ENCODE data around the gene CSF2.

The CSF2 gene

GRCh38 chr5:132054697-132055440 is 18.7 kb upstream of the CSF2 start:
- no peak for DNase-seq (ENCODE audit: low read depth in 2 of 2)

DNA sequence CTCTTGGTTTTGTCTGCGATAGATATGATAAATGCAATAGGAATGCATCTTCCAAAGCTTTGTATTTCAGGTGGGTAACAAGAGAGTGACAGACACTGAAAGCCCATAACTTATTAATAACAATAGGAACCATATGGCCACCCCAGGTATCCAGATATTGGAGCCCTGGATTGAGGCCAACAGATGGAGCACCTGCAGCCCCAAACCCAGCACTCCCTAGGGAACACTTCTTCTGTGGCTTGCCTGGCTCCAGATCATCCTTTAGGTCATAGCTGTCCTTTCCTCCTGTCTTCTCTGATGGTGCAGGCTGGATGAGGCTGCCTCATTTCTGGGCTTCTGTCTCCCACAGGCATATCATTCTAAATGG is 18.2 kb upstream of the CSF2 start:
- DNase-seq (ENCODE audit: low read depth in 2 of 2) = no peak

DNA sequence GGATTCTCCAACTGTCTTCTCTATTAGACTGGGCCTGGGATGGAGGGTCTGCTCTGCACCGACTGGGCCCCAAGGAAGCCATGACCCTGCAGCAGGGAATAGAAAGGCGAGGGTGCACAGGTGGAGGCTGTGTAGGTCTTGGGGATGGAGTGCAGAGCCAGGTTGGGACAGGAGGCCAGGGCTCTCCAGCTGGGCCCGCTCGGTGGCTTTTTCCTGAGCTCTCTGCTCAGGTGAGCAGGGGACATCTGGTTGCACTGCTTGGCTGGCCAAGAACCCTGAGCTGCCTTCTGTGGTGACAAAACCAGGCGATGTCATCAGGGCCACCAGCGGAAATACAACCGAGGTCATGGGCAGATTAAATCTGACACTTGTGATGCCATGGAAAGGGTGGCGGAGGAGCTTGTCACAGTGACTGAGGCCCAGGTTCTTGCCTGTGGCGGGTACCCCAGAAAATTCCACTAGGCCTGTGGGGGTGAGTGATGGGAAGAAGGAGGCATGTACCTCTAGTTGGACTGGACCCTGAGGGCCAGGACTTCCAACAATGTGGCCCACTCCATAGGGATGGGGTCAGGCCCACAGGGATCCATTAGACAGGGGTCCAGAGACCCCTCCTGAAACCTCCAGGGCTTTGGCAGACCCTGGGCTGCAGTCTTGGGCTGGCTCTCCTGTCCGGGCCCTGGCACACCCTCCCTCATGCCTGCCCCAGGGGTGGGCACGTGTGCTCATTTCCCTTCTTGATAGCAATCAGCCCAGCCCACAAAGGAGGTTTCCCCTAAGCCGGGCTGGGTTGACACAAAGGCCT is 17.6 kb upstream of the CSF2 start:
- DNase-seq (ENCODE audit: low read depth in 2 of 2) = peak in 1 of 2 donors; percentile 40

DNA sequence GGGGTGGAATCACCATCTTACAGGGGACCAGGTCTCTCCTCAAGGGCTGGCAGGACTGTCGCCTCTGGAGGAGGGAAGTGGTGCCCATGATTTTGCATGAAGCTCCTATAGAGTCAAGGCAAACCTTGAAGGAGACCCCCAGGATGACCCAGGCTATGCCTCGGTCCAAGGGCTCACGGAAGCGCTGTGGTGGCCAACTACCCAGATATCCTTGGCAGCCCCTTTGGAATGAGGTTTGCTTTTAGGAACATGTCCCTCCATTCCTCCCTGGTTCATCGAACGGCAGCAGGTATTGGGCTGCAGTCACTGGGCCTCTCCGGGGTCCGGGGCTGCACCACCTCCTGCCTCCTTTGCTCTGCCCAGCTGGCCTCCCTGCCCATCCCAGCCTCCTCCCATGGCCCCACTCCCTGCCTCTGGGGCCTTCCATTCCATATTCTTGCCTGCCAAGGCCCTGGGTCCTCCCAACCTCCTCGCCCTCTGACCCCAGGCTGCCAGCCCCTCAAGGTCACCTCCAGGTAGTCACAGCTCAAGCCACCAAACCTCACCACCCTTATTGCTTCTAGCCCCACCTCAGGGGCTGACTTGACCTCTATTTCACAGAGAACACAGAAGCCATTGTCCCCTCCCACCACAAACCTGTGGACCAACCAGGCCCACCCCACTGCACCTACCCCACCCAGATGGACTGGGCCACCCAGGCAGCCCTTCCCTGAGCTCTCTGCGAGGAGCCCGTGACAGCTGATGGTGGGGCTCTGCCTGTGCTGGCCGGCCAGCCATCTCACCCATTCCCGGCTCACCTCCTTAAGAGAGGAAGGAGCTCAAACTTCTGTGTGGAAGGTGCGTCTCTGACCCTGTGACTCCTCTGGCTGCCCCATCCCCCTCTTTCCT is 16.7 kb upstream of the CSF2 start:
- DNase-seq (ENCODE audit: low read depth in 2 of 2) = no peak

DNA sequence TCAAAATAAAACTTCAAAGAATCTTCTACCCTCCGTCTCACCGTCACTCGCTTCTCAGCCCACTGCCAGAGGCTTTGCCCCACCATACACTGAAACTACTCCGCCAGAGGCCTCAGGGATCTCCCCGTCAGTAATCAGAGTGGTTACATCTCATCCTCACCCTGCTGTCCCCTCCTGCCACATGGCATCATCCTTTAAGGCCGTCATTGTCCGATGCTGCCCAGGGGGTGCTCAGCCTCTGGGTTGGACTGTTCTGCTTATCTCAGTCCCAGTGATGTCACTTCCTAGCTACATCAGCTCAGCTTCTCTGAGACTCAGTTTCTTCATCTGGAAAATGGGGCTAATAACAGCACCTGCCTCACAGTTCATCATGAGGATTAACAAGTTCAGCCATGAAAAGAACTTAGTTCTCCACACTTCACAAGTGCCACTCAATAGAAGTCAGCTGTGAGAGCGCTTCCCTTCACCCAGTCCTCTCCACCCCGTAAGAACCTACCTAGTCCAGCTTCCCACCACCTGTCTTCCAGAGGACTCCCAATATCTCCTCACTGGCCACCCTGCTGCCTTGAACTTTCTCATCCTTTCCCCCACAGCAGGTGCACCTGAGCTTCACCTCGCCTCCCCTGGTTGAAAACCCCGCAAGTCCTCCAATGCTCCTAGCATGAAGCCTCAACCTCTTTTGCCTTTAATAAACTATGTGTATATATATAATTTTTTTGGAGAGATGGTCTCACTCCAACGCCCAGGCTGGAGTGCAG is 15.9 kb upstream of the CSF2 start:
- no peak for DNase-seq (ENCODE audit: low read depth in 2 of 2)

- no peak for DNase-seq (ENCODE audit: low read depth in 2 of 2)
Observed at GRCh38 chr5:132058646-132059042, 14.9 kb upstream of the CSF2 start.

DNA sequence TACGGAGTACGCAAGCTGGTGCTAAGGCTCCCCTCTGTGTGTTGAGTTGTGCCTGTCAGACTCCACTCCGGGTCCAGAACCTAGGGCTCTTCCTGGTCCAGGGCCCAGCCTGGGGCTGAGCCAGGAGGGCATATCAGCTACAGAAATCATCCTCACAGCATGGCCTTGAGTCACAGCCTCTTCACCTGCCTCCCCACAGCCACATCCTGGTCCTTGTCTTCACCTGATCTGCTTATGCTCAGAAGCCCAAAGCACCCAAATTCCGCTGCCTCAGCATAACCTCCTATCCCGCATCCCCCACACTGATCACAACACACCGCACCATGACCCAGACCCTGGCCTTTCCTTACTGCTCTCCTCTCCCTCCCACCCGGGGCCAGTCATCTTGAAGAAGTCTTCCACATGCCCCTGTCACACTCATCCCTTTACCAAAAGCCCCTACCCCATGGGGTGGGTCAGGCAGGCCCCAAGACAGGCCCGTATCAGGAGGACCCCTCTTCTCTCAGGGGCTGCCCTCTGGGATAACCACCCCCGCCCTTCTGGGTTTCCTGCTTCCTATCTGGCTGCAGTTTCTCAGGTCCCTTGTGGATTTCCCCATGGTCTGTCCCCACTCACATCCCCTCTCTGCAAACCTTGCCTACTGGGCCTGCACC is 14.4 kb upstream of the CSF2 start:
- DNase-seq (ENCODE audit: low read depth in 2 of 2) = no peak

DNA sequence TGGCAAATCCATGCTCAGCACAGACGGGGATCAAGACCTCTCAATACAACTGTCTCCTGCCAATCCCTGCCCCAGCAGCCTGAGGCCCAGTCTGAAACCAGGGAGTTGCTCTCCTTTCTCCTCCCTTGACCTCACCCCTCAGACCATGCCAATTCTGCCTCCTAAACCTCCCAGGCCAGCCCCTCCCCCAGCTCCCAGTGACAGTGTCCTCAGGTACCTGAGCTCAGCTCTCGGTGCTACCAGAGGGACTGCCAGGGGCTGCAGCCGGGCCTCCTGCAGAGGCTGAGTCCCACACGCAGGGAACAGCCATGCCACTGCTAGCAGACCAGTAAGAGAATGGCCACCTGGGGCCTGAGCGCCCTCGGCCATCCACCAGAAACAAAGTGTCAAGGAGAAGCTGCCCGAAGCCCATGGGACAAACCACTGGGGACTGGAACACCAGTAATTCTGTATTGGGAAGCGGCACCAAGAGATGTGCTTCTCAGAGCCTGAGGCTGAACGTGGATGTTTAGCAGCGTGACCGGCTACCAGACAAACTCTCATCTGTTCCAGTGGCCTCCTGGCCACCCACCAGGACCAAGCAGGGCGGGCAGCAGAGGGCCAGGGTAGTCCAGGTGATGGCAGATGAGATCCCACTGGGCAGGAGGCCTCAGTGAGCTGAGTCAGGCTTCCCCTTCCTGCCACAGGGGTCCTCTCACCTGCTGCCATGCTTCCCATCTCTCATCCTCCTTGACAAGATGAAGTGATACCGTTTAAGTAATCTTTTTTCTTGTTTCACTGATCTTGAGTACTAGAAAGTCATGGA is 13.7 kb upstream of the CSF2 start:
- DNase-seq (ENCODE audit: low read depth in 2 of 2) = no peak

- DNase-seq (ENCODE audit: low read depth in 2 of 2) = no peak
Observed at GRCh38 chr5:132060501-132061161, 13.0 kb upstream of the CSF2 start, which contains the start of gene IL3. Gene IL3 (plus strand): TSS chr5:132060655. CDS start chr5:132060707, 52 bp downstream.

GRCh38 chr5:132063090-132063911 is 10.3 kb upstream of the CSF2 start:
- peak; percentile 57 to 62 for DNase-seq (ENCODE audit: low read depth in 2 of 2)

- no peak for DNase-seq (ENCODE audit: low read depth in 2 of 2)
Observed at GRCh38 chr5:132064140-132064539, 9.4 kb upstream of the CSF2 start.

DNA sequence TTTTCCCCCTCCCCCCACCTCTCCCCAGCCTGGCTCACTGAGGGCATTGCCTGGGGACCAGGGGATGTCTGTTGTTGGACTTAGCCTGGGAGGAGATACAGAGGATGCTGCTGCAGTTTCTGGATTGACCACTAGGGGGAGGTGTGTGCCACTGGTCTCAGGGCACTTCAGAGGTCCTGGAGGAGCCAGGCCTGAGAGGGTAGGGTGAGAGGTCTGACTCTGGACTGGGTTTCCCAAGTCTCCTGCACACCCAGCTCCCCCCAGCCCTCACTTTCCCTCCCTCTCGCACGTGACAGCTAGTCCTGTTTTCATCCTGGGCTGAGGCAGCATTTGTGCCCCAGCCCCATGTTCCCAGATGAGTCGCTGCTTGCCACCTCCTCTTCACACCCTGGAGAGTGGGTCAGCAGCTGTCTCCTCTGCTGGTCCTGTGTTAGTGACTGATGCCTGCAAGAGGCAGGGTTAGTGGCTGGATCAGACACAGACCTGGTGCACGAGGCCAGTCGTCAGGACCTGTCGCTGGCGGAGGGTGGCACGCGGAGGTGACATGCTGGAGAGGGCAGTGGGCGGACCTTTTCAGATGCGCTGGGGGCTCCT is 8.8 kb upstream of the CSF2 start:
- peak; percentile 52 to 65 for DNase-seq (ENCODE audit: low read depth in 2 of 2)

DNA sequence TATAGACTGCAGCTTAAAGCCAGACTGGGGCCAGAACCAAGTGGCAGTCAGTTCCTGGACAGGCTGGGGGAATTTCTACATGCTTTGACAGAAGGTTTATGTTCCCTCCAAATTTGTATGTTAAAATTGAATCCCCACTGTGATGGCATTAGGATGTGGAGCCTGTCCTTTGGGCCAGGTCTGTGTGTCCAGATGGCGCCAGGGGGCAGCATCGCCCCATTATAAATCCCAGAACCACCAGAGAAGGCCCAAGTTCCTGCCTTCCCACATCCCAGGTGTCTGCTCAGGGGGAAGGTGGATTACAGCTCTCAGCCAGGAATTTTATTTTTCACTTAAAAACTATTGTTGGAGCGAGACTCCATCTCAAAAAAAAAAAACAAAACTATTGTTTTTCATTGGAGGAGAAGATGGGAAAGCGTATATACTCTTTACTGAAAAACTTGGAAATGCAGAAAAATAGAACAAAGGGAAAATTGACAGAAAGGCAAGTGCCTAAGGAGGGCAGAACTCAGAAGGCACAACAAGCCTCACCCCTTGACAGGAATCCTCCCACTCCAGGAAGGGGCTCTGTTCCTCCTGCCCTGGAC is 8.1 kb upstream of the CSF2 start:
- peak in 1 of 2 donors; percentile 11 for DNase-seq (ENCODE audit: low read depth in 2 of 2)

DNA sequence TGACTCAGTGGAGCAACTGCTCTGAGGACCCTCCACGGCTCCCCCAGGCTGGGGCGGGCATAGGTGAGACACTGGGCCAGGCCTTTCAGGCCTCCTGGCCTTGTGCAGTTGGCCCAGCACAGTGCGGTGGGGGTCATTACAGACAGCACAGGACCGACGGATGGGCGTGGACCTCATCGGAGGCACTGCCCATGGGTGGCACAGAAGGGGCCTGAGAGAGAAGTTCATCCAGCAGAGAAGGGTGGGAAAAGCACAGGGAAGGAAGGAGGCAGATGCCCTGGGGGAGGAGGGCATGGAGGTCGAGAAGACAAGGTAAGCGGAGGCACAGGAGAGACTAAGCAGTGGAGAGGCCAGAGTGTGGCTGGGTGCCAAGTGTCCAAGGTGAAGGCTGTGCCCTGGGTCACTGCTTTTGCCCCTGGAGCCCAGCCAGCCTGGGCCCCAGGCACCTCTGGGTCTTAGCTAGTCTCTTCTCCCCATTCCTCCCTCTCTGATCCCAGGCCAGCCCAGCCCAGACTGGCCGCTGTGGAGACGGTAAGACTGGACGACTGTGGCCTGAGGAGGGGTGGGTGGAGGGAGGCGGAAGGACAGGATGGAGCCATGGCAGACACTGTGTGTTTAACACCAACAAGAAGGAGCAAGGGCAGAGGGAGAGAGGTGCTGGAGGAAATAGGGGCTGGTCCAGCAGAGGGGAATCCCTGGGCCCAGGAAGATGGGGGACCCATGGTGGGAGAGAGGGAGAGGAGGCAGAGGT is 7.5 kb upstream of the CSF2 start:
- DNase-seq (ENCODE audit: low read depth in 2 of 2) = no peak

GRCh38 chr5:132066871-132067270 is 6.7 kb upstream of the CSF2 start:
- DNase-seq (ENCODE audit: low read depth in 2 of 2) = no peak

- no peak for DNase-seq (ENCODE audit: low read depth in 2 of 2)
Observed at GRCh38 chr5:132067451-132067850, 6.1 kb upstream of the CSF2 start.

All from stimulated activated CD8-positive, alpha-beta memory T cell treated with anti-CD3 and anti-CD28 coated beads, Interleukin-2, amount 100 ng/mL, for 1 hour (primary cell).